Hematopoietic multipotent progenitor cell treated with erythropoietin and hydrocortisone succinate and interleukin-3 and kit ligand, for 8 days (in vitro differentiated cells): ENCODE measurements around the gene PKDREJ.
"Not testable (repeated sequence)": the region's sequence is repeated elsewhere in the genome, so short reads cannot be mapped to it uniquely, and the experiment has no call there.

Experiments
- DNase-seq: peaks from one replicate; pipeline ENCODE4 v3.0.0-alpha.2; 2015

PKDREJ gene, protein sequence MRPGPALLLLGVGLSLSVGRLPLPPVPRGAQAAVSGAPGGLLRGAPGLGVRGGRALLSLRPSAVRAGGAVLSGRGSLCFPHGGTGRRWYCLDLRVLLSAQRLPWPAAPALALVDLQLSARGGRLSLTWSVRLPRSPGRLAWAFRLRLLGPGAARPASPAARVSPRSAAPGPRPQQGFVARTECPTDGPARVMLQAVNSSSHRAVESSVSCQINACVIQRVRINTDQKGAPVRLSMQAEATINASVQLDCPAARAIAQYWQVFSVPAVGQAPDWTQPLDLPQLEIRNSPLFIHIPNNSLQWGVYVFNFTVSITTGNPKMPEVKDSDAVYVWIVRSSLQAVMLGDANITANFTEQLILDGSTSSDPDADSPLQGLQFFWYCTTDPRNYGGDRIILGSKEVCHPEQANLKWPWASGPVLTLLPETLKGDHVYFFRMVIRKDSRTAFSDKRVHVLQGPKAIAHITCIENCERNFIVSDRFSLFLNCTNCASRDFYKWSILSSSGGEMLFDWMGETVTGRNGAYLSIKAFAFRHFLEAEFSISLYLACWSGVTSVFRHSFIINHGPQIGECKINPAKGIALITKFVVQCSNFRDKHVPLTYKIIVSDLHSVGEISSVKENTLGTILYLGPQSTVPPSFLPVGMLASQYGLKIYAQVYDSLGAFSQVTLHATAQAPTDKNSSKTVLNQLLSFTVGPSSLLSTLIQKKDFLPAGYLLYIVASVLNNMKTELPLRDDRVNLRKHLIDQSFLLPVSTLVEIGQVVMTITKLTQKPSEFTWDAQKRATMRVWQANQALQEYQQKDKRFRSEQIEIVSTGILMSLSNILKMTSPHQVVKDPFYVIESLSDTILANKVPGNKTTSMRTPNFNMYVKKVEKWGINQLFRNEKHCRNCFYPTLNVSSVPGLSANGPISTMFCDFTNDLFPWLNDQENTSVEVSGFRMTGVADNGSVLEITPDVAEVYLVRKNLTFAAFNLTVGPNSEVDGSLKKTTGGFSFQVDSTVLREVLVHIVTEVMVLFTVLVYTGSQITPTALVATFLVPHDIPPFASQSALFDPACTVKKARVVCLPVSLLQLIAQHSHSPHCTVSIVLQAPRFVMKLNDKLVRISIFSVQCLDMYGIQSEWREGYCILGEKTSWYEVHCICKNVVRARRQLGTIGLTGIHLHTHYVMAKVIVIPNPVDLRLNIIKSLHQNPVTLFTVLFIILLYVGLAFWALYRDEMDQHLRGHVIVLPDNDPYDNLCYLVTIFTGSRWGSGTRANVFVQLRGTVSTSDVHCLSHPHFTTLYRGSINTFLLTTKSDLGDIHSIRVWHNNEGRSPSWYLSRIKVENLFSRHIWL (N-terminal part only)

DNA sequence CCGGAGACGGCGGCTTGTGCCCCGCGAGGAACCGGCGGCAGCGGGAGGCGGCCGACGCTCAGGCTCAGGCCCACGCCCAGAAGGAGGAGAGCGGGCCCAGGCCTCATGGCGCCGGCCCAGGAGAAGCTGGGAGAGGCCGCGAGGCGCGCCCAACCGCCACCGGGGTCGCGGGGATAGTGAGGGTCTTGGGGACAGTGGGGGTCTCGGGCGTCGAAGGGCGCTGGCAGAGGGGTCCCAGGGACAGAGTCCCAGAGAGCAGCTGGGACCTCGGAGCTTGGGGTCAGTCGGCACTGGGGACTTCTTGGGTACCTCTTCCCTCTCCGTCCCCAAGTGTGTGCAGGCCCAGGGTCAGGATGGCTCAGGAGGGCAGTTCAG, at the start of gene PKDREJ:
PKDREJ (minus strand) TSS at position 128 of the 375 bp plus-strand sequence; CDS start at position 107, 21 bp downstream.
- DNase-seq, result no peak

DNA sequence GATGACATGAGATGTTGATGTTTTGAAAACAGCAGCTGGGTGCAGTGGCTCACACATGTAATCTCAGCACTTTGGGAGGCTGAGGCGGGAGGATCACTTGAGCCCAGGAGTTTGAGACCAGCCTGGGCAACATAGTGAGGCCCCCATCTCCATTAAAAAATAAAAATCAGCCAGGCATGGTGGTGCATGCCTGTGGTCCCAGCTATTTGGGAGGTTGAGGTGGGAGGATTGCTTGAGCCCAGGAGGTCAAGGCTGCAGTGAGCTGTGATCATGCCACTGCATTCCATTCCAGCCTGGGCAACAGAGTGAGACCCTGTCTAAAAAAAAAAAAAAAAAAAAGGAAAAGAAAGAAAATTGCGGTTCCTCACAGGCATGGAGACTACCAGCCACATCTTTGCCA, 49.7 kb upstream of the PKDREJ start:
- not testable (repeated sequence) for DNase-seq

DNA sequence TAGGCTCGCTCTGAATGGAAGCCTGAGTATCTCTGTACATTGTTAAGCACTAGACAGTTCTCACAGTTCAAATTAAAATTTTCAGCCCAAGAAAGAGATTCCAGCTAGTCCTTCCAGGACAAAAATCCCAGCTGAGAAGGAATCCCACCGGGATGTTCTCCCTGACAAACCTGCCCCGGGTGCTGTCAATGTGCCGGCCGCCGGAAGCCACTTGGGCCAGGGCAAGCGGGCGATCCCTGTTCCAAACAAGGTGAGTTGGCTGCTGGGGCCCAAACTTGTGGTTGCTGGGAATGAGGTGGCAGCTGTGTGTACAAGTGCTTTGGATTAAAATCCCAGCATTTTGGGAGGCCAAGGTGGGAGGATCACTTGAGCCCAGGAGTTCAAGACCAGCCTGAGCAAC, 48.9 kb upstream of the PKDREJ start:
- DNase-seq, result no peak

DNA sequence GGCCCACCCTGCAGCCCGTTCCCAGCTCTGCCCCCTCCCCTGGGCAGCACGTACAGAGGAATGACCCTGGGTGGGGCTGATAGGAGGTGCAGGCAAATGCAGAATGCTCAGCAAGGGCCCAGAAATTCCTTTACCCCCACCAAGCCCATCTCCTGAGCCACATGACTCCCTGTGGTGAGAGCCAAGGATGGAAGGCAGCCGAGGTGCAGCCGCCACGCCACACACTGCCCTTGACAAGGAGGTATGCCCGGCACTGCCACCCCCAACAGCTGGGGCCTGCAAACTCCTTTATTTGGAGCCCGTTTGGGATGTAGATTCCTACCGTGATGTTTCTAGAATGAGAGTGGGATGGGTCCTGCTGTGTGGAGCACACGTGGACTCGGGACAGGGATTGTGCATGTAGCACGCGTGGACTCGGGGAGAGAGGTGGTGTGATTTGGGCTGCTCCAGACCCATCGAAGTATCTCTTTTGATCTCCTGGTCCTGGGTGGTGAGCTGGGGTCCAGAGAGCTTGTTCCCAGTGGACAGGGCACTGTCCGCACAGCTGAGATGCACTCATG, 46.5 kb upstream of the PKDREJ start:
- no peak for DNase-seq

DNA sequence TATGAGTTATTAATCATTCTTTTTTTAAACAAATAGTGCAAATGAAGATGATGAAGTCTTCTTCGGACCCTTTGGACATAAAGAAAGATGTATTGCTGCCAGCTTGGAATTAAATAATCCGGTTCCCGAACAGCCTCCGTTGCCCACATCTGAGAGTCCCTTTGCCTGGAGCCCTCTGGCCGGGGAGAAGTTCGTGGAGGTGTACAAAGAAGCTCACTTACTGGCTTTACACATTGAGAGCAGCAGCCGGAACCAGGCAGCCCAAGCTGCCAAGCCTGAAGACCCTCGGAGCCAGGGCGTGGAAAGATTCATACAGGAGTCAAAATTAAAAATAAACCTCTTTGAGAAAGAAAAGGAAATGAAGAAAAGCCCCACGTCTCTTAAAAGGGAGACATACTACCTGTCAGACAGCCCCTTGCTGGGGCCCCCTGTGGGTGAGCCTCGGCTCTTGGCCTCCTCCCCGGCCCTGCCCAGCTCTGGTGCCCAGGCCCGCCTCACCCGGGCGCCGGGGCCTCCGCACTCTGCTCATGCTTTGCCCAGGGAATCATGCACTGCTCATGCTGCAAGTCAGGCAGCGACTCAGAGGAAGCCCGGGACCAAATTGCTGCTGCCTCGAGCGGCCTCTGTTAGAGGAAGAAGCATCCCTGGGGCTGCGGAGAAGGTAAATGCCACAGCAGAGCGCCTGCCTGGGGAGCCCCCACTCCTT, 45.3 kb upstream of the PKDREJ start:
- DNase-seq, result no peak

DNA sequence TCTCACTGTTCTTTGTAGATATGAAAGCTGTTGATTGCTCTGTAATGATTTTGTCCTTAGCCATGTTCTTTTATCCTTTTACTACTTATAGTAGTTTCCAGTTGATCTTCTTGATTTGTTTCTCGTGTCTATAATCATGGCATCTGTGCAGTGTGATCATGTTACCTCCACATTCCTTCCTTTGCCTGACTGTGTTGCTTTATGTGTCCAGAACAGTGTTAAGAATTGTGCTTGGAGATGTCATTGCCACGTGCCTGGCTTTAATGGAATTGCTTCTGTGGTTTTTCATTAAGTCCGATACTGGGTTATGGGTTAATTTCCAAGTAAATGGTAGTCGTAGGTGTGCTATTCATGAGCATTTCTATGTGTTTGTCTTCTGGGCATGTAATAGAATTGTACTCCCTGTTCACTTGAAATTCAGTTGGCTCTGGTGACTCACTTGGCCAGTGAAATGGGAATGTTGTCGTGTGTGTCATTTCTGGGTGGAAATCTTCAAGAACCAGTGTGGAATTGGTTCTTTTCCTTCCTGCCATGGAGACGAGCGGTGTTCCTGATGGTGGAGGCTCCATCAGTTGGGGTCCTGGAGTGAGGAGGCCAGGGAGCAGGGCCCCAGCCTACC, 40.3 kb upstream of the PKDREJ start:
- DNase-seq, result no peak

DNA sequence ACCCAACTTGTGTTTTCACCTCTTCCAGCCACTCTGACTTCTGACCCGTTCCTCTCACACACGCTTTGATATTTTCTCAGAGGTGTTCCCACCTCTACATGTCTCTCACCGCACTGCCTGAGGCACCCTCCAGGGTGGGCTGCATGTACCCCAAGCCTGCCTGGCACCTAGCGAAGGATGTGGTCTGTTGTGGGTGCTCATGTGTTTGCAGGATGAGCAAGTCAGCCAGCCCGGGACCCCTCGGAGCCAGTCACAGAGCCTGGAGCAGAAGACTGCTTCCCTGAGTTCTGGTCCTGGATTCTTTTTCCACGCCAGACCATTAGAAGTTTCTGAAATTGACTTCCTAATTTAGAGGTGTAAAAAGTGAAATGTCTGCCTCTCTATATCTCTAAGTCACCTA, 37.3 kb upstream of the PKDREJ start:
- DNase-seq, result no peak

DNA sequence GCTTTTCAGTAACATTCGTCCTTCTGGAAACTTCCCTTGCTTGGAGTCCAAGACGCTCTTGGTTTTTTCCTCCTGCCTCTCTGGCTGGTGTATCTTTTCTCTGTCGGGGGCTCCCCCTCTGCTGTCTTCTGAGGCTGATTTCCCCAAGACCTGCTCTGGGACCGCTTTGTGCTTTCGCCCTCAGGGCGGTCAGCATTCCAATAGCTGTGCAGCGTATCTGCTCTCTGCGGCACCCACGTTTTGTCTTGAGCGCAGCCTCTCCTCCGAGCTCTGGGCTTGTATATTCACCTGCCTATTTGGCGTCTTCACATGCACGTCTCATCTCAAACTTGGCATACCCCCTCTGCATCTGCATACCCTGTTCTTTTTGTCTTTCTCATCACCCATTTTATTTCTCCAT, 36.0 kb upstream of the PKDREJ start:
- no peak for DNase-seq

DNA sequence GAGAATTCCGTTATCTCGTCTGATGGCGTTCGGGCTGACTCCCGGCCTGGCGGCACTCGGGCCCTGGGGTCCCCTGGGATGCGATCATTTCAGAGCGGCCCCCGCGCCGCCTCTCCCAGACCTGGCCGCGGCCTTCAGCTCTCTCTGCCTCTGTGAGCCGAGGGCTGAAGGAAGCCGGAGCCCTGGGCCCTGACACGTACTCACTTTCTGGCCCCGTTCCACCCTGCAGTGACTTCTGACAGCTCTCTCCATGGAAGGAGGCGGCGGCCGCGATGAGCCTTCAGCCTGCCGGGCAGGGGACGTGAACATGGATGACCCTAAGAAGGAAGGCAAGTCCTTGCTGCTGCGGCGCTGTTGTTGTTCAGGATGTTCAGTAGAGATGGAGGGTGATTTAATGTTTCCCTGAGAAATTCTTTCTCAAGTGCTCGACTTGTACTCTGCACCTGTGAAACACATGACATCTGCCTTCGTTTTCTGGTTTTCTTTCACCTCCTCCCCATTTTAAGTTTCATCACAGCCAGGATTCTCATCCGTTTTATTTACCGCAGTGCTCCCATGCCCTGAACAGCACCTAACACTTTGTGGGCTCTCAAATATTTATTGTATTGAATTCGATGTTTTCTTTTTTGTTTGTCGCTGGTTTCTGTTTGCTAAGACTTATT, 34.1 kb upstream of the PKDREJ start:
- peak; percentile 37 for DNase-seq

DNA sequence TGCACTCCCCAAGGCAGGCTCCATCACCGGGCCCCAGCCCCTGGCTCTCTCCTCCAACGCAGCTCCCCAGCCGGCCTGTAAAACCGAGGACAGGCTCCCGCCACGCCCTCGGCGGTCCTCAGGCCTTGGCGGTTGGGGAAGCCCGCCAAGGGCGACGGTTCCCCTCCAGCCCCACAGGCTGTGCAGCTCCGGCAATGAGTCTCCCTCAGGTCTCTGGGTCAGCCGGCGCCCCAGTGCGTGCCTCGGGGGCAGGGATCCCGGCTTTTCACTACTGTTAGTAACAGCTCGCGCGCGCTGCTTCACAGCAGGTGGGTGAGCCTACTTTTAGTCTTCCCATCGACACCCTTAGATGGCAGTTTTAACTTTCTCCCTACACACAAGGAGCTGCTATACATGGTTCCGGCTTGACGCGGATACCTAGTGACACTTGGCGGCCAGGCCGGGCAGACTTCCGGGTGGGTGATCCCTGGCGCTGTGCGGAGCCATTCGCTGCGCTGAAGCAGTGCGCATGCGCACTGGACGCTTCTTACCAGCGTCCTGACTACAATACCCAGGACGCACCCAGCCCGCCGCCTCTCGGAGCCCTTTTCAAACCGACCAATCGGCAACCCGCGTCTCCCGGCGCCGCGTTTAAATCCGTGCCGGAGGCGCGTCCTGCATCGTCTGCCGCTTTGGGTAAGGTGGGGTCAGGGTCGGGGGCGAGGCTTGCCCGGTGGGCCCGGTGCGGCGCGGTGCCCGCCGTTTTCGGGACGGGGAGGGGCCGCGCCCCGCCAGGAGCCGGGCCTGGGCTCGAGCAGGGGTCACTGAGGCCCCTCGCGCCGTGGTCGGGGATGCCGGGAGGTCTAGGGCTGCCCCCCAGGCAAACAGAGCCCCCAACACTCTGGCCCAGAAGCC, 33.4 kb upstream of the PKDREJ start, which contains the start of gene GTSE1:
GTSE1 (plus strand) TSS at position 614 of the 894 bp plus-strand sequence. CDS start 531 bp downstream, outside the sequence.
- peak; percentile 98 for DNase-seq

DNA sequence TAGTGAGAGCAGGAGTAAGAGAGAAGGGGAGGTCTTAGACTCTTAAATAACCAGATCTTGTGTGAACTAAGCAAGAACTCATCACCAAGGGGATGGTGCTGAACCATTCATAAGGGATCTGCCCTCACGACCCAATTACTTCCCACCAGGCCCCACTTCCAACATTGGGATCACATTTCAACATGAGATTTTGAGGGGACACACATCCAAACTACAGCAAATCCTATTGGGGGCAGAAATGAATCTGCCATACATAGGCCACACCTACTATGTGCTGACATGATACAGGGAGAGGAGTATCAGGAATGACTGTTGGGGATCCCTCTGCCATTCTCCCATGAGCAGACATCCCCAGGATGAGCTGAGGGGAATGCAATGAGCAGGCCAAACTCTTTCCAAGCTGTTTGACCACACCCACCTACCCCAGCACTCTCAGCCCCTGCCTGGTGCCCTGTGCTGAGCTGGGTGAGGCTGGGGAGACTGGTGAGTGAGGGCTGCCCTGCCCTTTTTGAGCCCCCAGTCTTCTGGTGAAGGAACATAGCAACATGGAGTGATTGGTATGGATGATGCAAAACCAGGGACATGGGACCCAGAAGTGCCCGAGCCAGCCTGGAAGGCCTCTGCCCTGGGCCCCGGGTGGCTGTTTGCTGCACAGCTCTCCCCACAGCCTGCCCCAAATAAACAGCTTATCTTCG, 32.3 kb upstream of the PKDREJ start:
- peak; percentile 28 for DNase-seq

DNA sequence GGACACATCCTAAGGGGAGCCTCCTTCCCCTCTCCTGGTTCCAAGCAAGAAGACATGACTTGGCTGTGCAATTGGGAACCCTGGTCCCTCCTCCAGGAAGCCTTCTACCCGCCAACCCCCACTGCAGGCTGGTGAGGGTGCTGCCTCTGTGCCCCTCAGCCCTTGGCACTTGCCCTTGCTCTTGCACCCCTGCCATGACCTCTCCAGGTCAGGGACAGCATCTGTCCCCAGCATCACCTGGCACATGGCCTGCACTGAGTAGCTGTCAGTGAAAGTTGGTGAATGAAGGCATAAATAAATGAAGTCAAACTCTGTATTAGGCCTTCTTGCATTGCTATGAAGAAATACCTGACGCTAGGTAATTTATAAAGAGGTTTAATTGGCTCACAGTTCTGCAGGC, 31.6 kb upstream of the PKDREJ start:
- no peak for DNase-seq

DNA sequence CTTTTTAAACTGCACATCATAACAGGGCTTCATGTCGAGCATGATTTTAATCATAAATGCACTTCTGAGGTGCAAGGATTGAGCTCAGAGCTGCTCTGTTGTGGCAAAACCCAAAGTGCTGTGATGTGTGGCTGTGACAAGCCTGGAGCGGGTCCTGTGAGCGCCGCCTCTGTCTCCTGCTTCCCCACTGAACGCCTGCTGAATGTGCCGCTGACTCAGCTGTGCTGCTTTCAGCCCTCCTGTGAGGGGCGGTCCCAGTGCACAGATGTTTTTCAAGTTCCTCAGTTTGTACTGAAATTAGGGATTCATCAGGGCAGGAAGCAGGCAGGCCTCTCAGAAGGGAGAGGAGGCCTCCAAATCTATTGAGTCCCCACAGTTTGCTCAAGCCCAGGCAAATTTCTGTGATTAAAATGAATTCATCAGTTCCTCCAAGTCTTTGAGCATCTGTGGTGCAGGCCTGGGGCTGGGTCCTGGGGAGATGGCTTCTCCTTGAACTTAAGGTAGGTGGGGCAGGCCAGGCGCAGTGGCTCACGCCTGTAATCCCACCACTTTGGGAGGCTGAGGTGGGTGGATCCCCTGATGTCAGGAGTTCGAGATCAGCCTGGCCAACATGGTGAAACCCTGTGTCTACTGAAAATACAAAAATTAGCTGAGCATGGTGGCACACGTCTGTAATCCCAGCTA, 30.6 kb upstream of the PKDREJ start:
- DNase-seq, result no peak

DNA sequence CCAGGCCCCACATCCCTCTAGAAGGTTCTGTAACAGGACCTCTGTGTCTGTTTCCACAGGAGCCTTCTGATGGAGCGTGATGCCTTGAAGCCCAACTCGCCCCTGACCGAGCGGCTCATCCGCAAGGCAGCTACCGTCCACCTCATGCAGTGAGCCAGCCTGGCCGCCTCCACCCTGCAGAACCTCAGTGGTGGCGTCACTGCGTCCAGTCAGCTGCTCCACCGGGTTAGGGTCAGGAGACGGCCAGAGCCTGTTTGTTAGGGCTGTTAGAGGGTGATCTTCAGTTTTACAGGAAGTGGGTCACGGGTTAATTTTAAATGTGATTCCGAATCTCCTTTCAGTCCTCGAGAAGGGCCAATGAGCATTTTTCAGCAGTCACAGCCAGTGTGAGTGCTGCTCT, 29.6 kb upstream of the PKDREJ start:
- no peak for DNase-seq

DNA sequence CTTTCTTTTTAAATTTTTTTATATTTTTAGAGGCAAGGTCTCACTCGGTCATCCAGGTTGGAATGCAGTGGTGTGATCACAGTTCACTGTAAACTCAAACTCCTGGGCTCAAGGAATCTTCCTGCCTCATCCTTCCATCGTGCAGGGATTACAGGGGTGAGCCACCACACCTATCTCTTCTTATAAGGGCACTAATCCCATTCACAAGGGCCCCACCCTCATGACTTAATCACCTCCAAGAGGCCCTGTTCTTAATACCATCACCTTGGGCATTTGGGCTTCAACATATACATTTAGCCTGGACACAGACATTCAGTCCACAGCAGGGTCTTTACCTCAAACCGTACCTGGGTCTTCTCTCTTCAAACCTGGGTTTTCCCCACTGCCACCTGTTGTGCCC, 29.0 kb upstream of the PKDREJ start:
- no peak for DNase-seq

DNA sequence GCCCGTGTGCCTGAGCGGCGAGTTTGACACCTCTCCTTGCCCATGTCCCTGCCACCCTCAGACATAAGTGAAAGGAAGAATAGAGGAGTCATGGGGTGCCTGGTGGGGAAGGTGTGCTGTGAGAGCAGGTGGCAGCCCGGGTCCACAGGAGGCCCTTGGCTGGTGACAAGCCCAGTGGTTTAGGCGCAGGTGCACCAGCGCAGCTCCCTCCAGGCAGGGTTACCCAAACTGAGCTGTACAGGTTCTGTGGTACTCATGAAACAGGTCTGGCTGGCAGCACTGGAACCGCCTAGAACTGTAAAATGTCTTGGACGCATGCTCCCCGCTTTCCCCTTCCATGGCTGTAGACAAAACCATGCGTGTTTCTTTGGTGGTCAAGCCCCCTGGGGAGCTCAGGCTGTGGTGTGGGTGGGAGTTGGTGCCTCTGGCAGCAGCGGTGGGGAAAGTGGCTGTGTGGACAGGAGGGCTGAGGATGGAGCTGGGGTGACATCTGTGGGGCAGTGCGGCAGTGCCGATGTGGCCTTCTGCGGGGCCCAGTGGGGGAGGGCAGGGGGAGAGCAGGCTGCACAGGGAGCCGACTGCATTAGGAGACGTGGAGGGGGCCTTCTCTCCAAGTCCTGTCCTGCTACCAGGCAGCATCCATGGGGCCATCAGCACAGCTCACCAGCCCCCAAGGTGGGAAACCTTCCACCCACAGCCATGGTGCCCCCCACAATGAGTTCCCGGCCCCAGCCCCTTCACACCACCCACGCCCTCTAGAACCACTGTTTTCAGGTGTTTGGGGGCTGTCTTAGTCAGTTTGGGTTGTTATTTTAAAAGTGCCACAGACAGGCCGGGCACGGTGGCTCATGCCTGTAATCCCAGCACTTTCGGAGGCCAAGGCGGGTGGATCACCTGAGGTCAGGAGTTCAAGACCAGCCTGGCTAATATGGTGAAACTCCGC, 28.0 kb upstream of the PKDREJ start:
- no peak for DNase-seq

DNA sequence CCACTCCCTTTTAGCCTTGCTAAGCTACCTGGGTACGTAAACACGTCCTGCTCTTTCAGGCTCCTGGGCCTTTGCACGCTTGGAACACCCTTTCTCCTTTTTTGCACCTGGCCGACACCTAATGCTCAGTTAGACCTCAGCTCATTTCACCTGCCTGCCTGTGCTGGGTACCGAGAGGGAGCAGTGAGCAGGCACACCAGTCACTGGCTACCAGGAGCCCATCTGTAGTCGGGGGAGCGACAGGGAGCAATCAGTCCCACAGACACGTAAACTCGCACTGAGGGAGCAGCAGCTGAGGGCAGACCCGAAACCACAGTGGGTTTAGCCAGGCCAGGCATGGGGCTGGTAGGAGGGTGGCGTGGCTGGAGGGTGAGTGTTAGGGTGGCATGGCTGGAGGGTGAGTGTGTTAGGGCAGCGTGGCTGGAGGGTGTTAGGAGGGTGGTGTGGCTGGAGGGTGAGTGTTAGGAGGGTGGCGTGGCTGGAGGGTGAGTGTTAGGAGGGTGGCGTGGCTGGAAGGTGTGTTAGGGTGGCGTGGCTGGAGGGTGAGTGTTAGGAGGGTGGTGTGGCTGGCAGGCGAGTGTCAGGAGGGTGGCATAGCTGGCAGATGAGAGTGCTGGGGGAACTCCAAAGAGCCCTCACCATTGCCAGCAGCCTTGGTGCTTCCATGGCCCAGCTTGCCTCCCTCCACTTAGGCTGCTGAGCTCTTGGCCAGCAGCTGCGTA, 27.1 kb upstream of the PKDREJ start:
- DNase-seq, result no peak
